GM21717 (cell line): ENCODE data around the gene FAM177B.

Experiments used
- ATAC-seq: cut with Tn5 transposase; IDR thresholded peaks from one replicate; pipeline ENCODE4 v1.9.1; 2021; ENCODE audit warnings: mild to moderate bottlenecking, moderate library complexity; ENCODE audit not compliant: unreplicated experiment

FAM177B gene

GRCh38 chr1:222736972-222737371 is at the start of gene FAM177B:
Gene FAM177B (plus strand): TSS chr1:222737202. CDS start chr1:222746546, 9,344 bp downstream.
- ATAC-seq: no peak

GRCh38 chr1:222691016-222691415 is 46.0 kb upstream of the FAM177B start:
- no peak for ATAC-seq

- ATAC-seq: no peak
These were observed 42.1 kb upstream of the FAM177B start for GRCh38 chr1:222694927-222695326.

- no peak for ATAC-seq
These were observed 40.3 kb upstream of the FAM177B start for GRCh38 chr1:222696741-222697140.

- no peak for ATAC-seq
These were observed 39.8 kb upstream of the FAM177B start for GRCh38 chr1:222697203-222697602.

- no peak for ATAC-seq
These were observed 39.2 kb upstream of the FAM177B start for GRCh38 chr1:222697826-222698225.

GRCh38 chr1:222702210-222702609 is 34.8 kb upstream of the FAM177B start:
- ATAC-seq: no peak

- ATAC-seq: no peak
These were observed 32.7 kb upstream of the FAM177B start for GRCh38 chr1:222704260-222704659.

GRCh38 chr1:222706815-222707214 is 30.2 kb upstream of the FAM177B start:
- ATAC-seq: no peak

GRCh38 chr1:222709700-222710153 is 27.3 kb upstream of the FAM177B start:
- ATAC-seq: no peak

GRCh38 chr1:222711319-222712252 is 25.4 kb upstream of the FAM177B start:
- peak; percentile 42 for ATAC-seq

- ATAC-seq: peak; percentile 86
These were observed 24.5 kb upstream of the FAM177B start, which contains the start of the genes AIDA and BROX for GRCh38 chr1:222712253-222713090. Gene AIDA (minus strand): TSS chr1:222712491. CDS start chr1:222712317, 174 bp downstream. Gene BROX (plus strand): TSS chr1:222712564. CDS start chr1:222715700, 3,136 bp downstream.

GRCh38 chr1:222713091-222713961 is 23.7 kb upstream of the FAM177B start:
- peak; percentile 72 for ATAC-seq

GRCh38 chr1:222716393-222716792 is 20.6 kb upstream of the FAM177B start:
- ATAC-seq: no peak

- no peak for ATAC-seq
These were observed 8.3 kb upstream of the FAM177B start for GRCh38 chr1:222728746-222729145.

- ATAC-seq: no peak
These were observed 6.1 kb upstream of the FAM177B start for GRCh38 chr1:222730866-222731265.

GRCh38 chr1:222732216-222733159 is 4.5 kb upstream of the FAM177B start:
- peak; percentile 97 for ATAC-seq

GRCh38 chr1:222734740-222735139 is 2.3 kb upstream of the FAM177B start:
- ATAC-seq: no peak

- ATAC-seq: no peak
These were observed 532 bp upstream of the FAM177B start for GRCh38 chr1:222736470-222736869.
